H9 (cell line): ENCODE measurements around the gene KLF6. TPM values are rescaled to one million over a fixed set of nuclear protein-coding genes. Genes with fewer than 3 reads are reported as not detected.

Experiments
- DNase-seq: peaks from one replicate; pipeline ENCODE4 v3.0.0-alpha.2; 2017
- H2AFZ ChIP-seq: one replicate; pipeline ENCODE4 v1.6.1; 2013; ENCODE audit warnings: mild to moderate bottlenecking, low read length, control low read depth, moderate library complexity
- H2AK5ac ChIP-seq: 2 replicates; pipeline ENCODE4 v1.6.1; 2013; ENCODE audit warnings: low read length, control low read depth, mixed read lengths; ENCODE audit not compliant: insufficient read length
- H2BK120ac ChIP-seq: one replicate; pipeline ENCODE4 v1.6.1; 2013; ENCODE audit warnings: low read depth, mild to moderate bottlenecking, low read length, control low read depth, inconsistent platforms; ENCODE audit not compliant: poor library complexity, severe bottlenecking
- H2BK12ac ChIP-seq: 2 replicates; pipeline ENCODE4 v1.6.1; 2013; ENCODE audit warnings: low read length, control low read depth, mixed read lengths, low read depth; ENCODE audit not compliant: insufficient read length
- H2BK15ac ChIP-seq: 2 replicates; pipeline ENCODE4 v1.6.1; 2013; ENCODE audit warnings: low read depth, low read length, control low read depth
- H2BK20ac ChIP-seq: one replicate; pipeline ENCODE4 v1.6.1; 2013; ENCODE audit warnings: low read depth, mild to moderate bottlenecking, low read length, control low read depth, inconsistent platforms; ENCODE audit not compliant: poor library complexity, severe bottlenecking
- H2BK5ac ChIP-seq: 2 replicates; pipeline ENCODE4 v1.6.1; 2013; ENCODE audit warnings: low read length, control low read depth, mixed read lengths; ENCODE audit not compliant: insufficient read length
- H3K14ac ChIP-seq: 2 replicates; pipeline ENCODE4 v1.6.1; 2013; ENCODE audit warnings: low read length, control low read depth; ENCODE audit not compliant: insufficient read depth
- H3K18ac ChIP-seq: 2 replicates; pipeline ENCODE4 v1.6.1; 2013; ENCODE audit warnings: low read depth, mild to moderate bottlenecking, mixed read lengths, low read length, control low read depth; ENCODE audit not compliant: insufficient read length
- H3K23ac ChIP-seq: 2 replicates; pipeline ENCODE4 v1.6.1; 2013; ENCODE audit warnings: low read length, control low read depth, mixed read lengths, low read depth; ENCODE audit not compliant: insufficient read length
- H3K23me2 ChIP-seq: 2 replicates; pipeline ENCODE4 v1.6.1; 2013; ENCODE audit warnings: low read depth, mild to moderate bottlenecking, mixed read lengths, low read length, control low read depth; ENCODE audit not compliant: insufficient read length, poor library complexity, severe bottlenecking
- H3K27ac ChIP-seq: 2 replicates; pipeline ENCODE4 v1.5.1; 2013; ENCODE audit warnings: low read length, control low read depth, mixed read lengths, low read depth; ENCODE audit not compliant: insufficient read length
- H3K27me3 ChIP-seq: 2 replicates; pipeline ENCODE4 v1.6.1; 2013; ENCODE audit warnings: low read length, control low read depth, inconsistent platforms; ENCODE audit not compliant: insufficient read depth
- H3K4ac ChIP-seq: 2 replicates; pipeline ENCODE4 v1.6.1; 2013; ENCODE audit warnings: low read depth, mild to moderate bottlenecking, control low read depth, inconsistent platforms, low read length, moderate library complexity
- H3K4me1 ChIP-seq: 2 replicates; pipeline ENCODE4 v1.6.1; 2013; ENCODE audit warnings: low read length, control low read depth, inconsistent platforms; ENCODE audit not compliant: insufficient read depth
- H3K4me2 ChIP-seq: 2 replicates; pipeline ENCODE4 v1.6.1; 2013; ENCODE audit warnings: low read length, control low read depth, mixed read lengths; ENCODE audit not compliant: insufficient read length, insufficient read depth
- H3K56ac ChIP-seq: 2 replicates; pipeline ENCODE4 v1.6.1; 2013; ENCODE audit warnings: low read depth, mild to moderate bottlenecking, mixed read lengths, low read length, control low read depth; ENCODE audit not compliant: insufficient read length
- H3K79me1 ChIP-seq: 2 replicates; pipeline ENCODE4 v1.6.1; 2013; ENCODE audit warnings: low read depth, mild to moderate bottlenecking, moderate library complexity, low read length, control low read depth, inconsistent platforms; ENCODE audit not compliant: insufficient read depth, poor library complexity, severe bottlenecking
- H3K79me2 ChIP-seq: 2 replicates; pipeline ENCODE4 v1.6.1; 2013; ENCODE audit warnings: low read length, control low read depth, inconsistent platforms; ENCODE audit not compliant: insufficient read depth
- H3K9ac ChIP-seq: 2 replicates; pipeline ENCODE4 v1.6.1; 2013; ENCODE audit warnings: low read length, control low read depth, mixed read lengths; ENCODE audit not compliant: insufficient read length; ENCODE audit errors: extremely low read depth
- H3K9me3 ChIP-seq: one replicate; pipeline ENCODE4 v1.6.1; 2013; ENCODE audit warnings: low read depth, low read length, inconsistent platforms; ENCODE audit not compliant: control insufficient read depth
- H3T11ph ChIP-seq: one replicate; pipeline ENCODE4 v1.6.1; 2013; ENCODE audit warnings: mild to moderate bottlenecking, low read length, control low read depth, inconsistent platforms
- H4K20me1 ChIP-seq: one replicate; pipeline ENCODE4 v1.6.1; 2013; ENCODE audit not compliant: control insufficient read depth, insufficient read length, insufficient read depth
- H4K5ac ChIP-seq: 2 replicates; pipeline ENCODE4 v1.6.1; 2013; ENCODE audit warnings: low read depth, mild to moderate bottlenecking, mixed read lengths, low read length, control low read depth; ENCODE audit not compliant: insufficient read length
- H4K8ac ChIP-seq: replicated peaks from 2 replicates; pipeline ENCODE4 v1.6.1; 2013; ENCODE audit warnings: low read length, control low read depth, mixed read lengths, low read depth; ENCODE audit not compliant: insufficient read length
- H4K91ac ChIP-seq: 2 replicates; pipeline ENCODE4 v1.6.1; 2013; ENCODE audit warnings: low read depth, mild to moderate bottlenecking, moderate library complexity, mixed read lengths, low read length, control low read depth; ENCODE audit not compliant: insufficient read length
- H3K27ac Mint-ChIP-seq, 3 experiments: 2 replicates in 2 of 3; 3 replicates in 1 of 3; pipeline ENCODE4 v1.8.0; 2020 to 2021; ENCODE audit warnings: mixed read lengths in 3 of 3, mild to moderate bottlenecking in 1 of 3, moderate library complexity in 1 of 3
- H3K27me3 Mint-ChIP-seq: 2 replicates; pipeline ENCODE4 v1.8.0; 2021; ENCODE audit warnings: low read depth, mild to moderate bottlenecking, moderate library complexity, mixed read lengths
- H3K36me3 Mint-ChIP-seq, 3 experiments: 2 replicates in 2 of 3; 3 replicates in 1 of 3; pipeline ENCODE4 v1.8.0; 2020 to 2021; ENCODE audit warnings: low read depth in 3 of 3, mixed read lengths in 3 of 3; ENCODE audit not compliant: insufficient read depth in 1 of 3
- H3K4me1 Mint-ChIP-seq, 2 experiments: 2 replicates each; pipeline ENCODE4 v1.8.0; 2020; ENCODE audit warnings: mixed read lengths in 2 of 2
- H3K4me3 Mint-ChIP-seq, 2 experiments: 2 replicates in 1 of 2; 3 replicates in 1 of 2; pipeline ENCODE4 v1.8.0; 2020 to 2021; ENCODE audit warnings: mild to moderate bottlenecking in 2 of 2, mixed read lengths in 2 of 2, moderate library complexity in 1 of 2
- H3K9me3 Mint-ChIP-seq, 2 experiments: 2 replicates in 1 of 2; 3 replicates in 1 of 2; pipeline ENCODE4 v1.8.0; 2020; ENCODE audit warnings: mild to moderate bottlenecking in 2 of 2, mixed read lengths in 2 of 2, moderate library complexity in 1 of 2
- CTCF ChIP-seq: fragments of 200-600 bp; sonication (generic); conservative IDR thresholded peaks from 3 replicates; pipeline ENCODE4 v1.8.0; 2021; ENCODE audit warnings: antibody characterized with exemption, mild to moderate bottlenecking
- WGBS: extraction: QIAGEN DNeasy Blood & Tissue Kit; methylation state at CpG from one replicate; pipeline ENCODE4 v1.1.7; 2013; ENCODE audit warnings: missing lambda C conversion rate, low lambda C conversion rate, mixed read lengths; ENCODE audit not compliant: insufficient read length; ENCODE audit errors: extremely low coverage; 5-methylcytosine and 5-hydroxymethylcytosine counted together
- total RNA-seq: library from RNA; stranded (reverse); gene quantifications from 2 replicates; pipeline ENCODE4 v1.2.1, GENCODE V29; 2021

The KLF6 gene
- total RNA-seq, 1 experiment from 2014 or later, result 19.3 TPM

GRCh38 chr10:3812141-3812540 lies 27.1 kb upstream of the KLF6 start:
- Histone ChIP-seq H4K8ac (no peak overlapping the region), H2BK12ac (no peak overlapping the region), H3K23me2 (no peaks in the 10 kb centered on the region), H3K18ac (no peak overlapping the region), H3K27me3 (no peaks in the 10 kb centered on the region), H3K79me1 (no peaks in the 10 kb centered on the region), H3K4ac (no peak overlapping the region), H3K23ac (no peak overlapping the region), H3K14ac (no peak overlapping the region), H2BK5ac (no peak overlapping the region), H3K27ac (no peak overlapping the region), H2AFZ (no peak overlapping the region), H3K9me3 (no peaks in the 10 kb centered on the region), H3K79me2 (no peaks in the 10 kb centered on the region), H3K9ac (no peak overlapping the region), H4K20me1 (no peaks in the 10 kb centered on the region), H2BK15ac (no peak overlapping the region), H3T11ph (no peak overlapping the region), H2BK120ac (no peak overlapping the region), H4K5ac (no peak overlapping the region), H3K4me1 (no peaks in the 10 kb centered on the region), H2BK20ac (no peak overlapping the region), H3K56ac (no peak overlapping the region), H4K91ac (no peak overlapping the region), H2AK5ac (no peak overlapping the region), H3K4me2 (no peak overlapping the region)
- no peaks in the 10 kb centered on the region; the same call in 1 of the 2 replicates for H3K27me3 Mint-ChIP-seq
- DNase-seq, result no peak
- no peak overlapping the region; a peak in 1 of 7 replicates for H3K27ac Mint-ChIP-seq
- TF ChIP-seq CTCF, result no peak
- H3K36me3 Mint-ChIP-seq, result no peaks in the 10 kb centered on the region
- peaks cover 5 to 10% of the 10 kb centered on the region in 2 experiments; a peak in 3 of 4 replicates for H3K4me1 Mint-ChIP-seq
- no peak overlapping the region for H3K4me3 Mint-ChIP-seq
- H3K9me3 Mint-ChIP-seq, result no peaks in the 10 kb centered on the region
- no CpG with 5 or more reads among the region's 7 CpGs for WGBS
